Measurements from ENCODE around the gene CASKIN2.

The CASKIN2 gene

GRCh38 chr17:75498039-75498725 lies 17.2 kb downstream of the CASKIN2 start:
- Histone ChIP-seq H3K36me3 (ENCODE audit: control insufficient read depth, insufficient read depth, low read length) (peaks cover 19% of the 10 kb centered on the region), H3K4me1 (ENCODE audit: control insufficient read depth, insufficient read depth, low read length) (no peaks in the 10 kb centered on the region), H3K9ac (ENCODE audit: low read length) (no peak overlapping the region), H3K9me3 (ENCODE audit: control insufficient read depth, low read length) (no peaks in the 10 kb centered on the region), H3K4me3 (ENCODE audit: low read length) (no peak overlapping the region), H3K27me3 (ENCODE audit: control insufficient read depth, insufficient read depth, low read length) (no peaks in the 10 kb centered on the region)

GRCh38 chr17:75496005-75496404 lies 19.3 kb downstream of the CASKIN2 start:
- Histone ChIP-seq H3K9ac (ENCODE audit: low read length) (no peak overlapping the region), H3K4me3 (ENCODE audit: low read length) (no peak overlapping the region), H3K27me3 (ENCODE audit: control insufficient read depth, insufficient read depth, low read length) (no peaks in the 10 kb centered on the region), H3K36me3 (ENCODE audit: control insufficient read depth, insufficient read depth, low read length) (peaks cover 28% of the 10 kb centered on the region), H3K9me3 (ENCODE audit: control insufficient read depth, low read length) (no peaks in the 10 kb centered on the region), H3K4me1 (ENCODE audit: control insufficient read depth, insufficient read depth, low read length) (peaks cover under 1% of the 10 kb centered on the region)

- Histone ChIP-seq H3K27me3 (ENCODE audit: control insufficient read depth, insufficient read depth, low read length) (no peaks in the 10 kb centered on the region), H3K4me1 (ENCODE audit: control insufficient read depth, insufficient read depth, low read length) (peaks cover 12% of the 10 kb centered on the region), H3K9ac (ENCODE audit: low read length) (no peak overlapping the region), H3K9me3 (ENCODE audit: control insufficient read depth, low read length) (no peaks in the 10 kb centered on the region), H3K36me3 (ENCODE audit: control insufficient read depth, insufficient read depth, low read length) (peaks cover 28% of the 10 kb centered on the region), H3K4me3 (ENCODE audit: low read length) (no peak overlapping the region)
These were observed 20.9 kb downstream of the CASKIN2 start for GRCh38 chr17:75494326-75494877.

GRCh38 chr17:75493476-75494129 lies 21.7 kb downstream of the CASKIN2 start:
- H3K9ac ChIP-seq (ENCODE audit: low read length), result no peak overlapping the region
- H3K36me3 ChIP-seq (ENCODE audit: control insufficient read depth, insufficient read depth, low read length), result peaks cover 28% of the 10 kb centered on the region

GRCh38 chr17:75492555-75493168 lies 22.7 kb downstream of the CASKIN2 start:
- Histone ChIP-seq H3K27me3 (ENCODE audit: control insufficient read depth, insufficient read depth, low read length) (no peaks in the 10 kb centered on the region), H3K9ac (ENCODE audit: low read length) (no peak overlapping the region), H3K36me3 (ENCODE audit: control insufficient read depth, insufficient read depth, low read length) (peaks cover 23% of the 10 kb centered on the region)

More at GRCh38 chr17:75493476-75494129, 21.7 kb downstream of the CASKIN2 start:
- H3K4me3 ChIP-seq (ENCODE audit: low read length), result no peak overlapping the region
- H3K9me3 ChIP-seq (ENCODE audit: control insufficient read depth, low read length), result no peaks in the 10 kb centered on the region
- no peaks in the 10 kb centered on the region for H3K27me3 ChIP-seq (ENCODE audit: control insufficient read depth, insufficient read depth, low read length)
- H3K4me1 ChIP-seq (ENCODE audit: control insufficient read depth, insufficient read depth, low read length), result peaks cover 12% of the 10 kb centered on the region

GRCh38 chr17:75491680-75492079 lies 23.7 kb downstream of the CASKIN2 start:
- Histone ChIP-seq H3K4me3 (ENCODE audit: low read length) (no peak overlapping the region), H3K36me3 (ENCODE audit: control insufficient read depth, insufficient read depth, low read length) (peaks cover 32% of the 10 kb centered on the region), H3K4me1 (ENCODE audit: control insufficient read depth, insufficient read depth, low read length) (peaks cover 23% of the 10 kb centered on the region), H3K27me3 (ENCODE audit: control insufficient read depth, insufficient read depth, low read length) (no peaks in the 10 kb centered on the region), H3K9ac (ENCODE audit: low read length) (no peak overlapping the region), H3K9me3 (ENCODE audit: control insufficient read depth, low read length) (no peaks in the 10 kb centered on the region)

More at GRCh38 chr17:75492555-75493168, 22.7 kb downstream of the CASKIN2 start:
- Histone ChIP-seq H3K4me1 (ENCODE audit: control insufficient read depth, insufficient read depth, low read length) (peaks cover 18% of the 10 kb centered on the region), H3K9me3 (ENCODE audit: control insufficient read depth, low read length) (no peaks in the 10 kb centered on the region), H3K4me3 (ENCODE audit: low read length) (no peak overlapping the region)

- Histone ChIP-seq H3K36me3 (ENCODE audit: control insufficient read depth, insufficient read depth, low read length) (peaks cover 26% of the 10 kb centered on the region), H3K9ac (ENCODE audit: low read length) (no peak overlapping the region), H3K4me1 (ENCODE audit: control insufficient read depth, insufficient read depth, low read length) (peaks cover 23% of the 10 kb centered on the region), H3K9me3 (ENCODE audit: control insufficient read depth, low read length) (no peaks in the 10 kb centered on the region), H3K27me3 (ENCODE audit: control insufficient read depth, insufficient read depth, low read length) (no peaks in the 10 kb centered on the region), H3K4me3 (ENCODE audit: low read length) (no peak overlapping the region)
These were observed 24.2 kb downstream of the CASKIN2 start for GRCh38 chr17:75490953-75491649.

- Histone ChIP-seq H3K27me3 (ENCODE audit: control insufficient read depth, insufficient read depth, low read length) (no peaks in the 10 kb centered on the region), H3K9me3 (ENCODE audit: control insufficient read depth, low read length) (no peaks in the 10 kb centered on the region), H3K4me3 (ENCODE audit: low read length) (no peak overlapping the region), H3K4me1 (ENCODE audit: control insufficient read depth, insufficient read depth, low read length) (peaks cover 23% of the 10 kb centered on the region), H3K36me3 (ENCODE audit: control insufficient read depth, insufficient read depth, low read length) (peaks cover 25% of the 10 kb centered on the region), H3K9ac (ENCODE audit: low read length) (no peak overlapping the region)
These were observed 25.1 kb downstream of the CASKIN2 start for GRCh38 chr17:75490173-75490743.

- Histone ChIP-seq H3K9ac (ENCODE audit: low read length) (no peak overlapping the region), H3K4me3 (ENCODE audit: low read length) (no peak overlapping the region), H3K36me3 (ENCODE audit: control insufficient read depth, insufficient read depth, low read length) (peaks cover 25% of the 10 kb centered on the region), H3K9me3 (ENCODE audit: control insufficient read depth, low read length) (no peaks in the 10 kb centered on the region), H3K27me3 (ENCODE audit: control insufficient read depth, insufficient read depth, low read length) (no peaks in the 10 kb centered on the region), H3K4me1 (ENCODE audit: control insufficient read depth, insufficient read depth, low read length) (peaks cover 23% of the 10 kb centered on the region)
These were observed 25.8 kb downstream of the CASKIN2 start for GRCh38 chr17:75489511-75489955.

- peaks cover 23% of the 10 kb centered on the region for H3K4me1 ChIP-seq (ENCODE audit: control insufficient read depth, insufficient read depth, low read length)
- H3K27me3 ChIP-seq (ENCODE audit: control insufficient read depth, insufficient read depth, low read length), result no peaks in the 10 kb centered on the region
- H3K36me3 ChIP-seq (ENCODE audit: control insufficient read depth, insufficient read depth, low read length), result peaks cover 25% of the 10 kb centered on the region
- H3K4me3 ChIP-seq (ENCODE audit: low read length), result no peak overlapping the region
- no peak overlapping the region for H3K9ac ChIP-seq (ENCODE audit: low read length)
- H3K9me3 ChIP-seq (ENCODE audit: control insufficient read depth, low read length), result no peaks in the 10 kb centered on the region
These were observed 26.4 kb downstream of the CASKIN2 start for GRCh38 chr17:75488693-75489510.

All from mucosa of stomach (tissue), 1 donor.